ENCODE data around the gene CAPN8. TPM values are rescaled to one million over a fixed set of nuclear protein-coding genes. Genes with fewer than 3 reads are reported as not detected.
A peak's percentile ranks its signal among the peaks of the same experiment; 100 is the strongest.

CAPN8 gene
- total RNA-seq, 2 experiments from 2014 or later, result not detected

GRCh38 chr1:223545343-223545742, 120.2 kb downstream of the CAPN8 start:
- Mint-ChIP-seq H3K27me3 (no peaks in the 10 kb centered on the region), H3K36me3 (ENCODE audit: low read depth) (no peaks in the 10 kb centered on the region), H3K27ac (no peak overlapping the region), H3K9me3 (peaks cover 4% of the 10 kb centered on the region), H3K4me3 (no peak overlapping the region), H3K4me1 (no peaks in the 10 kb centered on the region)
- ChIA-PET POLR2A (no interaction called here), CTCF (interaction anchor here (0.9 to 1.1 kb wide), 2 partner anchors 9 to 11 kb away, joined by 3 to 4 read pairs; no protein-coding TSS in a partner anchor)
- no peak for DNase-seq

GRCh38 chr1:223543560-223543959, 121.9 kb downstream of the CAPN8 start:
- Mint-ChIP-seq H3K4me3 (no peak overlapping the region), H3K27me3 (no peaks in the 10 kb centered on the region), H3K9me3 (peaks cover 2% of the 10 kb centered on the region), H3K27ac (no peak overlapping the region), H3K4me1 (no peaks in the 10 kb centered on the region), H3K36me3 (ENCODE audit: low read depth) (no peaks in the 10 kb centered on the region)
- POLR2A ChIA-PET, result no interaction called here
- CTCF ChIA-PET, result interaction anchor here (0.7 to 1.1 kb wide), 2 partner anchors 152 to 237 kb away, joined by 3 read pairs; no protein-coding TSS in a partner anchor
- no peak for DNase-seq

GRCh38 chr1:223542831-223543230, 122.7 kb downstream of the CAPN8 start:
- Mint-ChIP-seq H3K4me1 (no peaks in the 10 kb centered on the region), H3K27ac (no peak overlapping the region), H3K4me3 (no peak overlapping the region), H3K36me3 (ENCODE audit: low read depth) (no peaks in the 10 kb centered on the region), H3K9me3 (no peaks in the 10 kb centered on the region), H3K27me3 (no peaks in the 10 kb centered on the region)
- no peak for DNase-seq
- ChIA-PET POLR2A (no interaction called here), CTCF (interaction anchor here (0.7 to 1.1 kb wide), 3 partner anchors 9 to 236 kb away, joined by 3 read pairs; no protein-coding TSS in a partner anchor)

GRCh38 chr1:223540485-223541106, 124.9 kb downstream of the CAPN8 start:
- no peak overlapping the region for H3K4me3 Mint-ChIP-seq
- POLR2A ChIA-PET, result no interaction called here
- CTCF ChIA-PET, result interaction anchor here (0.6 to 1.6 kb wide), 3 partner anchors 16 to 934 kb away, joined by 3 read pairs; no protein-coding TSS in a partner anchor

GRCh38 chr1:223539750-223540149, 125.8 kb downstream of the CAPN8 start:
- H3K27ac Mint-ChIP-seq, result no peak overlapping the region
- peaks cover 2% of the 10 kb centered on the region for H3K27me3 Mint-ChIP-seq
- no peak for DNase-seq
- H3K36me3 Mint-ChIP-seq (ENCODE audit: low read depth), result no peaks in the 10 kb centered on the region
- POLR2A ChIA-PET, result no interaction called here
- no peaks in the 10 kb centered on the region for H3K9me3 Mint-ChIP-seq
- no peaks in the 10 kb centered on the region for H3K4me1 Mint-ChIP-seq
- CTCF ChIA-PET, result interaction anchor here (1.0 kb wide), 1 partner anchor 17 kb away, joined by 3 read pairs; no protein-coding TSS in a partner anchor
- no peak overlapping the region for H3K4me3 Mint-ChIP-seq

More at GRCh38 chr1:223540485-223541106, 124.9 kb downstream of the CAPN8 start:
- Mint-ChIP-seq H3K27ac (no peak overlapping the region), H3K4me1 (no peaks in the 10 kb centered on the region), H3K9me3 (no peaks in the 10 kb centered on the region), H3K36me3 (ENCODE audit: low read depth) (no peaks in the 10 kb centered on the region), H3K27me3 (peaks cover 2% of the 10 kb centered on the region)
- no peak for DNase-seq

- H3K27ac Mint-ChIP-seq, result no peak overlapping the region
- peaks cover 2% of the 10 kb centered on the region for H3K27me3 Mint-ChIP-seq
- DNase-seq, result no peak
- H3K36me3 Mint-ChIP-seq (ENCODE audit: low read depth), result no peaks in the 10 kb centered on the region
- ChIA-PET POLR2A (no interaction called here), CTCF (interaction anchor here (0.6 kb wide), 1 partner anchor 9 kb away, joined by 3 read pairs; no protein-coding TSS in a partner anchor)
- H3K9me3 Mint-ChIP-seq, result no peaks in the 10 kb centered on the region
- no peaks in the 10 kb centered on the region for H3K4me1 Mint-ChIP-seq
- no peak overlapping the region for H3K4me3 Mint-ChIP-seq
Observed at GRCh38 chr1:223538981-223539380, 126.5 kb downstream of the CAPN8 start.

- Mint-ChIP-seq H3K9me3 (no peaks in the 10 kb centered on the region), H3K4me1 (peaks cover 2% of the 10 kb centered on the region), H3K27me3 (peaks cover 2% of the 10 kb centered on the region), H3K36me3 (ENCODE audit: low read depth) (no peaks in the 10 kb centered on the region), H3K27ac (no peak overlapping the region), H3K4me3 (no peak overlapping the region)
- ChIA-PET CTCF (interaction anchor here (1.4 kb wide), 1 partner anchor 18 kb away, joined by 3 read pairs; no protein-coding TSS in a partner anchor), POLR2A (no interaction called here)
- DNase-seq, result no peak
Observed at GRCh38 chr1:223535319-223535718, 130.2 kb downstream of the CAPN8 start.

GRCh38 chr1:223534677-223535076, 130.8 kb downstream of the CAPN8 start:
- no peak for DNase-seq
- H3K9me3 Mint-ChIP-seq, result no peaks in the 10 kb centered on the region
- H3K4me1 Mint-ChIP-seq, result peaks cover 2% of the 10 kb centered on the region
- no peak overlapping the region for H3K27ac Mint-ChIP-seq
- no peaks in the 10 kb centered on the region for H3K36me3 Mint-ChIP-seq (ENCODE audit: low read depth)
- ChIA-PET POLR2A (no interaction called here), CTCF (interaction anchor here (0.8 to 1.4 kb wide), 4 partner anchors 8 to 79 kb away, joined by 3 to 4 read pairs (median 3); no protein-coding TSS in a partner anchor)
- peaks cover 2% of the 10 kb centered on the region for H3K27me3 Mint-ChIP-seq
- no peak overlapping the region for H3K4me3 Mint-ChIP-seq

GRCh38 chr1:223533708-223534107, 131.8 kb downstream of the CAPN8 start:
- Mint-ChIP-seq H3K27me3 (peaks cover 2% of the 10 kb centered on the region), H3K4me1 (peaks cover 2% of the 10 kb centered on the region), H3K9me3 (no peaks in the 10 kb centered on the region), H3K36me3 (ENCODE audit: low read depth) (no peaks in the 10 kb centered on the region), H3K4me3 (no peak overlapping the region), H3K27ac (no peak overlapping the region)
- ChIA-PET POLR2A (no interaction called here), CTCF (interaction anchor here (1.0 kb wide), 1 partner anchor 9 kb away, joined by 3 read pairs; no protein-coding TSS in a partner anchor)
- no peak for DNase-seq

- peak overlapping the region; percentile 3 for H3K27ac Mint-ChIP-seq
- POLR2A ChIA-PET, result no interaction called here
- CTCF ChIA-PET, result interaction anchor here (0.6 to 0.9 kb wide), 3 partner anchors 12 to 1281 kb away, joined by 3 read pairs; no protein-coding TSS in a partner anchor
Observed at GRCh38 chr1:223531742-223532341, 133.7 kb downstream of the CAPN8 start.

GRCh38 chr1:223525957-223526356, 139.5 kb downstream of the CAPN8 start:
- no peak overlapping the region for H3K4me3 Mint-ChIP-seq
- H3K9me3 Mint-ChIP-seq, result peaks cover 9% of the 10 kb centered on the region
- peaks cover 6% of the 10 kb centered on the region for H3K4me1 Mint-ChIP-seq
- no peak for DNase-seq
- H3K27me3 Mint-ChIP-seq, result no peaks in the 10 kb centered on the region
- ChIA-PET CTCF (no interaction called here), POLR2A (no interaction called here)
- peaks cover 2% of the 10 kb centered on the region for H3K36me3 Mint-ChIP-seq (ENCODE audit: low read depth)
- no peak overlapping the region for H3K27ac Mint-ChIP-seq

More at GRCh38 chr1:223531742-223532341, 133.7 kb downstream of the CAPN8 start:
- H3K27me3 Mint-ChIP-seq, result no peaks in the 10 kb centered on the region
- peaks cover 2% of the 10 kb centered on the region for H3K36me3 Mint-ChIP-seq (ENCODE audit: low read depth)
- peaks cover 6% of the 10 kb centered on the region for H3K4me1 Mint-ChIP-seq
- peaks cover 5% of the 10 kb centered on the region for H3K9me3 Mint-ChIP-seq
- DNase-seq, result peak; percentile 65
- no peak overlapping the region for H3K4me3 Mint-ChIP-seq

GRCh38 chr1:223525546-223525945, 140.0 kb downstream of the CAPN8 start:
- no peak overlapping the region for H3K27ac Mint-ChIP-seq
- no peak for DNase-seq
- no peaks in the 10 kb centered on the region for H3K27me3 Mint-ChIP-seq
- ChIA-PET POLR2A (no interaction called here), CTCF (no interaction called here)
- peaks cover 6% of the 10 kb centered on the region for H3K4me1 Mint-ChIP-seq
- H3K9me3 Mint-ChIP-seq, result peaks cover 9% of the 10 kb centered on the region
- no peak overlapping the region for H3K4me3 Mint-ChIP-seq
- peaks cover 2% of the 10 kb centered on the region for H3K36me3 Mint-ChIP-seq (ENCODE audit: low read depth)

GRCh38 chr1:223524930-223525451, 140.5 kb downstream of the CAPN8 start:
- H3K36me3 Mint-ChIP-seq (ENCODE audit: low read depth), result peaks cover 2% of the 10 kb centered on the region
- CTCF ChIA-PET, result interaction anchor here (0.5 kb wide), 1 partner anchor 19 kb away, joined by 3 read pairs; no protein-coding TSS in a partner anchor
- DNase-seq, result no peak
- H3K4me1 Mint-ChIP-seq, result peaks cover 6% of the 10 kb centered on the region
- no peaks in the 10 kb centered on the region for H3K27me3 Mint-ChIP-seq
- no peak overlapping the region for H3K4me3 Mint-ChIP-seq
- no peak overlapping the region for H3K27ac Mint-ChIP-seq
- peaks cover 9% of the 10 kb centered on the region for H3K9me3 Mint-ChIP-seq
- POLR2A ChIA-PET, result no interaction called here

All from activated CD4-positive, alpha-beta T cell treated with anti-CD3 and anti-CD28 coated beads, Interleukin-2, amount 10 ng/mL, durations not matched to agents 7 days and 5 days (primary cell).